ENCODE results near the gene DYRK1A.

DNA sequence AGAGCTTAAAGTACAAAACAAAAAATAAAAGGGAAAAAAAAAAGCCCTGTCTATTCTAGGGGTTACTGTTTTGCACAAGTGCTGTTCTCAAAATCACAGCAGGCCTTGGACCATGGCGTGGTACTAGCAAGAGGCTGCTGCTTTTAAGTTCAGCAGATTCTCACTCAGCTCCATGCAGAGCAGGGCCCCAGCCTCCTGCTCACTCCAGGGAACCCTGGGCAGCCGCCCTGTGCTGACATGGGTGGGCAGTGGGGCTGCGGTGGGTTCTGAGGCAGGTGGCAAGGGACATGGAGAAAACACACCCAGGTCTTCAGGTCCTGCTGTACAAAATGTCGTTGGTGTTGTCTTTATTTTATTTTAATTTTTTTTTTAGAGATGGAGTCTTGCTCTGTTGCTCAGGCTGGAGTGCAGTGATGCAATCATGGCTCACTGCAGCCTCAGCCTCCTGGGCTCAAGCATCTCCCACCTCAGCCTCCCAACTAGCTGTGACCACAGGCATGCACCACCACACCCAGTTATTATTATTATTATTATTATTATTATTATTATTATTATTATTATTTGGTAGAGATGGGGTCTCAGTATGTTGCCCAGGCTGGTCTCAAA, 170.9 kb downstream of the DYRK1A start:
- TF ChIP-seq EZH2 (IDR thresholded peaks at IDR 0.05; ENCODE audit: low read depth): no peak
- TF ChIP-seq, protein P1, sequence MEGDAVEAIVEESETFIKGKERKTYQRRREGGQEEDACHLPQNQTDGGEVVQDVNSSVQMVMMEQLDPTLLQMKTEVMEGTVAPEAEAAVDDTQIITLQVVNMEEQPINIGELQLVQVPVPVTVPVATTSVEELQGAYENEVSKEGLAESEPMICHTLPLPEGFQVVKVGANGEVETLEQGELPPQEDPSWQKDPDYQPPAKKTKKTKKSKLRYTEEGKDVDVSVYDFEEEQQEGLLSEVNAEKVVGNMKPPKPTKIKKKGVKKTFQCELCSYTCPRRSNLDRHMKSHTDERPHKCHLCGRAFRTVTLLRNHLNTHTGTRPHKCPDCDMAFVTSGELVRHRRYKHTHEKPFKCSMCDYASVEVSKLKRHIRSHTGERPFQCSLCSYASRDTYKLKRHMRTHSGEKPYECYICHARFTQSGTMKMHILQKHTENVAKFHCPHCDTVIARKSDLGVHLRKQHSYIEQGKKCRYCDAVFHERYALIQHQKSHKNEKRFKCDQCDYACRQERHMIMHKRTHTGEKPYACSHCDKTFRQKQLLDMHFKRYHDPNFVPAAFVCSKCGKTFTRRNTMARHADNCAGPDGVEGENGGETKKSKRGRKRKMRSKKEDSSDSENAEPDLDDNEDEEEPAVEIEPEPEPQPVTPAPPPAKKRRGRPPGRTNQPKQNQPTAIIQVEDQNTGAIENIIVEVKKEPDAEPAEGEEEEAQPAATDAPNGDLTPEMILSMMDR (conservative IDR thresholded peaks at IDR 0.05): no peak
